HepG2 (cell line): ENCODE data around the gene CST8.

Experiments used
- MTF1 ChIP-seq: sonication (generic); formaldehyde crosslinking; IDR thresholded peaks from 2 replicates; pipeline ENCODE4 v1.5.0; 2020; ENCODE audit warnings: missing genetic modification reagents
- RARA ChIP-seq: IDR thresholded peaks from 2 replicates; pipeline ENCODE4 v1.6.1; 2016; ENCODE audit warnings: missing genetic modification reagents, missing compliant biosample characterization
- RFX5 ChIP-seq: IDR thresholded peaks from 2 replicates; pipeline ENCODE4 v1.6.1; 2011; ENCODE audit warnings: low read depth, low read length, improper control_type of control experiment
- RFXANK ChIP-seq: IDR thresholded peaks from 2 replicates; pipeline ENCODE4 v1.6.1; 2016
- SKI ChIP-seq: fragments of 450-650 bp; IDR thresholded peaks from one replicate; pipeline ENCODE4 v1.6.1; 2018; ENCODE audit warnings: mild to moderate bottlenecking; ENCODE audit not compliant: partially characterized antibody
- SMARCE1 ChIP-seq: fragments of 450-650 bp; IDR thresholded peaks from 2 replicates; pipeline ENCODE4 v1.6.1; 2017; ENCODE audit warnings: borderline replicate concordance
- TBL1XR1 ChIP-seq: fragments of 150-350 bp; IDR thresholded peaks from 2 replicates; pipeline ENCODE4 v1.6.1; 2014; ENCODE audit warnings: borderline replicate concordance, low read length; ENCODE audit not compliant: partially characterized antibody
- ZZZ3 ChIP-seq: sonication (generic); formaldehyde crosslinking; IDR thresholded peaks from 2 replicates; pipeline ENCODE4 v1.4.0; 2020; ENCODE audit warnings: missing genetic modification reagents, mild to moderate bottlenecking, borderline replicate concordance
- TF ChIP-seq, protein P1 (sequence below): sonication (generic); formaldehyde crosslinking; IDR thresholded peaks from one replicate; pipeline ENCODE4 v1.5.1; 2020; ENCODE audit warnings: mild to moderate bottlenecking, missing genetic modification reagents; ENCODE audit errors: not compliant biosample characterization
- TF ChIP-seq, protein P2 (sequence below): sonication (generic); formaldehyde crosslinking; IDR thresholded peaks from 2 replicates; pipeline ENCODE4 v1.4.0; 2020; ENCODE audit warnings: missing genetic modification reagents
- TF ChIP-seq, protein P3 (sequence below): sonication (generic); formaldehyde crosslinking; IDR thresholded peaks from 2 replicates; pipeline ENCODE4 v1.8.0; 2022; ENCODE audit warnings: missing genetic modification reagents, mild to moderate bottlenecking, inconsistent platforms, borderline replicate concordance

GRCh38 chr20:23501926-23502325, 11.0 kb downstream of the CST8 start:
- TF ChIP-seq RARA (CRISPR knock-in tag) (no peak), RFX5 (no peak), MTF1 (CRISPR knock-in tag) (no peak), RFXANK (CRISPR knock-in tag) (no peak), TBL1XR1 (no peak), SKI (no peak), SMARCE1 (no peak), ZZZ3 (CRISPR knock-in tag) (no peak)
- TF ChIP-seq, protein P1, sequence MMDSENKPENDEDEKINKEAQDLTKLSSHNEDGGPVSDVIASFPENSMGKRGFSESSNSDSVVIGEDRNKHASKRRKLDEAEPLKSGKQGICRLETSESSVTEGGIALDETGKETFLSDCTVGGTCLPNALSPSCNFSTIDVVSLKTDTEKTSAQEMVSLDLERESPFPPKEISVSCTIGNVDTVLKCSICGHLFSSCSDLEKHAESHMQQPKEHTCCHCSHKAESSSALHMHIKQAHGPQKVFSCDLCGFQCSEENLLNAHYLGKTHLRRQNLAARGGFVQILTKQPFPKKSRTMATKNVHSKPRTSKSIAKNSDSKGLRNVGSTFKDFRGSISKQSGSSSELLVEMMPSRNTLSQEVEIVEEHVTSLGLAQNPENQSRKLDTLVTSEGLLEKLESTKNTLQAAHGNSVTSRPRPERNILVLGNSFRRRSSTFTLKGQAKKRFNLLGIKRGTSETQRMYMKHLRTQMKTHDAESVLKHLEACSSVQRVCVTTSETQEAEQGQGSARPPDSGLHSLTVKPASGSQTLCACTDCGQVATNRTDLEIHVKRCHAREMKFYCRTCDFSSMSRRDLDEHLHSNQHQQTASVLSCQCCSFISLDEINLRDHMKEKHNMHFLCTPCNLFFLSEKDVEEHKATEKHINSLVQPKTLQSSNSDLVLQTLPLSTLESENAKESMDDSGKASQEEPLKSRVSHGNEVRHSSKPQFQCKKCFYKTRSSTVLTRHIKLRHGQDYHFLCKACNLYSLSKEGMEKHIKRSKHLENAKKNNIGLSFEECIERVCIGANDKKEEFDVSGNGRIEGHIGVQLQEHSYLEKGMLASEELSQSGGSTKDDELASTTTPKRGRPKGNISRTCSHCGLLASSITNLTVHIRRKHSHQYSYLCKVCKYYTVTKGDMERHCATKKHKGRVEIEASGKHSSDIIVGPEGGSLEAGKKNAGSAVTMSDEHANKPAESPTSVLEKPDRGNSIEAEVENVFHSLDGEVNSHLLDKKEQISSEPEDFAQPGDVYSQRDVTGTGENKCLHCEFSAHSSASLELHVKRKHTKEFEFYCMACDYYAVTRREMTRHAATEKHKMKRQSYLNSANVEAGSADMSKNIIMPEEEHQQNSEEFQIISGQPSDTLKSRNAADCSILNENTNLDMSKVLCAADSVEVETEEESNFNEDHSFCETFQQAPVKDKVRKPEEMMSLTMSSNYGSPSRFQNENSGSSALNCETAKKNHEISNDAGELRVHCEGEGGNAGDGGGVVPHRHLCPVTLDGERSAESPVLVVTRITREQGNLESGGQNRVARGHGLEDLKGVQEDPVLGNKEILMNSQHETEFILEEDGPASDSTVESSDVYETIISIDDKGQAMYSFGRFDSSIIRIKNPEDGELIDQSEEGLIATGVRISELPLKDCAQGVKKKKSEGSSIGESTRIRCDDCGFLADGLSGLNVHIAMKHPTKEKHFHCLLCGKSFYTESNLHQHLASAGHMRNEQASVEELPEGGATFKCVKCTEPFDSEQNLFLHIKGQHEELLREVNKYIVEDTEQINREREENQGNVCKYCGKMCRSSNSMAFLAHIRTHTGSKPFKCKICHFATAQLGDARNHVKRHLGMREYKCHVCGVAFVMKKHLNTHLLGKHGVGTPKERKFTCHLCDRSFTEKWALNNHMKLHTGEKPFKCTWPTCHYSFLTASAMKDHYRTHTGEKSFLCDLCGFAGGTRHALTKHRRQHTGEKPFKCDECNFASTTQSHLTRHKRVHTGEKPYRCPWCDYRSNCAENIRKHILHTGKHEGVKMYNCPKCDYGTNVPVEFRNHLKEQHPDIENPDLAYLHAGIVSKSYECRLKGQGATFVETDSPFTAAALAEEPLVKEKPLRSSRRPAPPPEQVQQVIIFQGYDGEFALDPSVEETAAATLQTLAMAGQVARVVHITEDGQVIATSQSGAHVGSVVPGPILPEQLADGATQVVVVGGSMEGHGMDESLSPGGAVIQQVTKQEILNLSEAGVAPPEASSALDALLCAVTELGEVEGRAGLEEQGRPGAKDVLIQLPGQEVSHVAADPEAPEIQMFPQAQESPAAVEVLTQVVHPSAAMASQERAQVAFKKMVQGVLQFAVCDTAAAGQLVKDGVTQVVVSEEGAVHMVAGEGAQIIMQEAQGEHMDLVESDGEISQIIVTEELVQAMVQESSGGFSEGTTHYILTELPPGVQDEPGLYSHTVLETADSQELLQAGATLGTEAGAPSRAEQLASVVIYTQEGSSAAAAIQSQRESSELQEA (CRISPR knock-in tag): no peak
- TF ChIP-seq, protein P2, sequence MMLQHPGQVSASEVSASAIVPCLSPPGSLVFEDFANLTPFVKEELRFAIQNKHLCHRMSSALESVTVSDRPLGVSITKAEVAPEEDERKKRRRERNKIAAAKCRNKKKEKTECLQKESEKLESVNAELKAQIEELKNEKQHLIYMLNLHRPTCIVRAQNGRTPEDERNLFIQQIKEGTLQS: no peak
- TF ChIP-seq, protein P3, sequence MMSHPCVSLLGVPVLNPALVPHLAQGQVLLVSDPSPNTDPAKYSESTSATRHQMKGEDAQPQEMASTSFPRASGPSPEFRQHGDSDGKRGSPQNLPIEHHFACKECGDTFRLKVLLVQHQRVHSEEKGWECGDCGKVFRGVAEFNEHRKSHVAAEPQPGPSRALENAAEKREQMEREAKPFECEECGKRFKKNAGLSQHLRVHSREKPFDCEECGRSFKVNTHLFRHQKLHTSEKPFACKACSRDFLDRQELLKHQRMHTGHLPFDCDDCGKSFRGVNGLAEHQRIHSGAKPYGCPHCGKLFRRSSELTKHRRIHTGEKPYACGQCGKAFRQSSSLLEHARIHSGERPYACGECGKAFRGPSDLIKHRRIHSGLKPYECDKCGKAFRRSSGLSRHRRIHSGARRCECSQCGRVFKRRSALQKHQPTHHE (CRISPR knock-in tag): no peak
